Lung (tissue), 12 donors: ENCODE data around the gene B3GNT7. TPM values are rescaled to one million over a fixed set of nuclear protein-coding genes. Genes with fewer than 3 reads are reported as not detected.

Experiments used
- ATAC-seq: fragments of 200-7000 bp; cut with Tn5 transposase; one replicate; pipeline ENCODE4 v1.9.1; 2020; ENCODE audit warnings: moderate number of reproducible peaks; ENCODE audit not compliant: insufficient read depth, low FRiP score
- DNase-seq, 3 donors: peaks; one replicate each; pipeline ENCODE4 v3.0.0-alpha.2; 2013 to 2017
- H3K27ac ChIP-seq, 2 donors: one replicate each; pipeline ENCODE4 v1.5.1; 2013; ENCODE audit warnings: mild to moderate bottlenecking in 2 of 2, moderate library complexity in 2 of 2, control low read depth in 1 of 2, inconsistent platforms in 1 of 2, low read depth in 1 of 2, low read length in 1 of 2
- H3K27me3 ChIP-seq, 3 donors: one replicate each; pipeline ENCODE4 v1.5.1; 2013; ENCODE audit warnings: low read length in 2 of 3; ENCODE audit not compliant: control insufficient read depth in 3 of 3, insufficient read depth in 3 of 3
- H3K36me3 ChIP-seq, 4 donors: one replicate each; pipeline ENCODE4 v1.5.1; 2013; ENCODE audit warnings: low read length in 4 of 4, mild to moderate bottlenecking in 1 of 4, moderate library complexity in 1 of 4; ENCODE audit not compliant: control insufficient read depth in 4 of 4, insufficient read depth in 4 of 4
- H3K4me1 ChIP-seq, 5 donors: one replicate each; pipeline ENCODE4 v1.5.1; 2013; ENCODE audit warnings: low read length in 5 of 5, mild to moderate bottlenecking in 2 of 5, moderate library complexity in 1 of 5; ENCODE audit not compliant: control insufficient read depth in 5 of 5, insufficient read depth in 5 of 5
- H3K4me3 ChIP-seq: one replicate; pipeline ENCODE4 v1.5.1; 2013; ENCODE audit warnings: mild to moderate bottlenecking, control low read depth, moderate library complexity
- H3K9ac ChIP-seq, 2 donors: one replicate each; pipeline ENCODE4 v1.5.1; 2013; ENCODE audit warnings: low read length in 2 of 2, control low read depth in 1 of 2; ENCODE audit not compliant: insufficient read depth in 1 of 2
- H3K9me3 ChIP-seq, 4 donors: one replicate each; pipeline ENCODE4 v1.5.1; 2013; ENCODE audit warnings: low read length in 3 of 4, mild to moderate bottlenecking in 1 of 4, moderate library complexity in 1 of 4; ENCODE audit not compliant: control insufficient read depth in 4 of 4, insufficient read depth in 3 of 4
- CTCF ChIP-seq: IDR thresholded peaks from 2 replicates; pipeline ENCODE4 v1.5.1; 2012; ENCODE audit warnings: mild to moderate bottlenecking; ENCODE audit errors: control extremely low read depth, extremely low read depth
- WGBS, 2 donors: extraction: QIAGEN DNeasy Blood & Tissue Kit; methylation state at CpG; one replicate each; pipeline ENCODE4 v1.1.7; 2013; 5-methylcytosine and 5-hydroxymethylcytosine counted together
- polyA plus RNA-seq, 2 donors: library from polyadenylated mRNA; stranded (reverse); fragments of 200-250 nt; gene quantifications; one replicate each; pipeline ENCODE4 v1.2.1, GENCODE V29; 2013
- total RNA-seq, 2 donors: library from RNA; depleted of rRNA in 1 of 2; stranded (reverse); fragments of >200 nt in 1 of 2; gene quantifications; one replicate each; pipeline ENCODE4 v1.2.1, GENCODE V29; 2014 to 2021
- donor health status: control.
- donor health status: control.
- donor health status: Bipolar disorder and iron deficiency.
- donor health status: healthy.
- donor health status: DM: yes; HTN: yes; CAD: no.

Gene B3GNT7
- total and polyA plus RNA-seq, 4 donors, result 18.9 to 73.7 (median 27.5) TPM

- no peak for TF ChIP-seq CTCF
- Histone ChIP-seq H3K9ac (no peak overlapping the region), H3K4me3 (no peak overlapping the region), H3K9me3 (no peaks in the 10 kb centered on the region), H3K27me3 (no peaks in the 10 kb centered on the region), H3K4me1 (no peaks in the 10 kb centered on the region), H3K27ac (no peak overlapping the region), H3K36me3 (no peaks in the 10 kb centered on the region)
- WGBS, 2 donors, result 73 to 75% methylated on average over 21 of the region's 21 CpGs
- DNase-seq (no peak), ATAC-seq (no peak)
These were observed 30.5 kb downstream of the B3GNT7 start for GRCh38 chr2:231425811-231426703.

- H3K9ac ChIP-seq, result no peak overlapping the region
- DNase-seq (no peak), ATAC-seq (no peak)
- no peak overlapping the region for H3K4me3 ChIP-seq
- no peaks in the 10 kb centered on the region for H3K4me1 ChIP-seq
- H3K27me3 ChIP-seq, result no peaks in the 10 kb centered on the region
- 89 to 92% methylated on average over 3 of the region's 3 CpGs for WGBS, 2 donors
- peaks cover 0 to 3% (median 0%) of the 10 kb centered on the region in 4 donors for H3K9me3 ChIP-seq
- no peak for TF ChIP-seq CTCF
- H3K27ac ChIP-seq, result no peak overlapping the region
- no peaks in the 10 kb centered on the region for H3K36me3 ChIP-seq
These were observed 31.6 kb downstream of the B3GNT7 start for GRCh38 chr2:231427116-231427515.

GRCh38 chr2:231429152-231429551 lies 33.6 kb downstream of the B3GNT7 start:
- WGBS, 2 donors, result 79 to 86% methylated on average over 6 of the region's 6 CpGs
- no peaks in the 10 kb centered on the region for H3K36me3 ChIP-seq
- H3K4me1 ChIP-seq, result no peaks in the 10 kb centered on the region
- H3K27me3 ChIP-seq, result no peaks in the 10 kb centered on the region
- H3K4me3 ChIP-seq, result no peak overlapping the region
- ATAC-seq, result no peak
- no peak overlapping the region for H3K27ac ChIP-seq
- H3K9me3 ChIP-seq, result peaks cover 0 to 4% (median 0%) of the 10 kb centered on the region in 4 donors
- no peak overlapping the region for H3K9ac ChIP-seq
- TF ChIP-seq CTCF, result no peak
- DNase-seq, result no peak
